Brain microvascular endothelial cell (primary cell): ENCODE results near the gene RAD52.

Source experiments
- DNase-seq: peaks from one replicate; pipeline ENCODE4 v3.0.0-alpha.2; 2020
- H3K27ac ChIP-seq: fragments of 250-450 bp; sonication (Bioruptor Pico); 2 replicates; pipeline ENCODE4 v1.5.1; 2020; ENCODE audit warnings: mild to moderate bottlenecking, moderate library complexity
- H3K27me3 ChIP-seq: fragments of 250-450 bp; sonication (Bioruptor Pico); replicated peaks from 2 replicates; pipeline ENCODE4 v1.5.1; 2020; ENCODE audit warnings: mild to moderate bottlenecking
- H3K36me3 ChIP-seq: fragments of 250-450 bp; sonication (Bioruptor Pico); replicated peaks from 2 replicates; pipeline ENCODE4 v1.5.1; 2020; ENCODE audit warnings: mild to moderate bottlenecking
- H3K4me3 ChIP-seq: 2 replicates; pipeline ENCODE4 v1.5.1; 2011; ENCODE audit warnings: low read depth, mild to moderate bottlenecking, control low read depth, low read length, moderate library complexity
- CTCF ChIP-seq: IDR thresholded peaks from 2 replicates; pipeline ENCODE4 v1.5.1; 2011; ENCODE audit warnings: low read depth, mild to moderate bottlenecking, moderate library complexity, low read length, control low read depth, inconsistent platforms; ENCODE audit errors: missing control alignments
- in situ Hi-C: cut with HindIII; loops from 2 replicates; pipeline ENCODE4 v1.10.0; 2017; ENCODE audit warnings: low sequenced_read_pairs, low pct_ligation_motif_present

Gene RAD52

GRCh38 chr12:991350-992333, 42.1 kb upstream of the RAD52 start:
- TF ChIP-seq CTCF: no peak
- in situ Hi-C loops: no loop called here
- no peaks in the 10 kb centered on the region for H3K27me3 ChIP-seq
- no peaks in the 10 kb centered on the region for H3K36me3 ChIP-seq
- no peak for DNase-seq
- H3K27ac ChIP-seq: peak overlapping the region; percentile 86
- peak overlapping the region; percentile 79 for H3K4me3 ChIP-seq

GRCh38 chr12:990661-991349, 41.3 kb upstream of the RAD52 start, which contains the start of gene ERC1:
Gene ERC1 (plus strand): TSS chr12:991223. CDS start chr12:1027904, 36,681 bp downstream.
- peak; percentile 79 for DNase-seq
- Histone ChIP-seq H3K4me3 (peak within 1 kb of the TSS; percentile 79), H3K27ac (peak within 1 kb of the TSS; percentile 86), H3K27me3 (no peaks in the 10 kb centered on the region), H3K36me3 (no peaks in the 10 kb centered on the region)
- in situ Hi-C loops: no loop called here
- TF ChIP-seq CTCF: peak; percentile 3

GRCh38 chr12:989751-990660, 40.5 kb upstream of the RAD52 start:
- DNase-seq: peak; percentile 60
- in situ Hi-C loops: no loop called here
- peak; percentile 21 for TF ChIP-seq CTCF

GRCh38 chr12:989051-989450, 39.6 kb upstream of the RAD52 start:
- no peaks in the 10 kb centered on the region for H3K36me3 ChIP-seq
- in situ Hi-C loops: no loop called here
- H3K4me3 ChIP-seq: no peak overlapping the region
- H3K27ac ChIP-seq: peak overlapping the region; percentile 86
- TF ChIP-seq CTCF: no peak
- DNase-seq: no peak
- no peaks in the 10 kb centered on the region for H3K27me3 ChIP-seq

More at GRCh38 chr12:989751-990660, 40.5 kb upstream of the RAD52 start:
- H3K27me3 ChIP-seq: no peaks in the 10 kb centered on the region
- H3K27ac ChIP-seq: peak overlapping the region; percentile 86
- H3K4me3 ChIP-seq: peak overlapping the region; percentile 79
- H3K36me3 ChIP-seq: no peaks in the 10 kb centered on the region

- TF ChIP-seq CTCF: no peak
- in situ Hi-C loops: no loop called here
- Histone ChIP-seq H3K4me3 (no peak overlapping the region), H3K27me3 (no peaks in the 10 kb centered on the region), H3K27ac (no peak overlapping the region), H3K36me3 (no peaks in the 10 kb centered on the region)
- no peak for DNase-seq
These were observed 39.2 kb upstream of the RAD52 start for GRCh38 chr12:988646-989045.
